ENCODE data around the gene SLA2.
A peak's percentile ranks its signal among the peaks of the same experiment; 100 is the strongest.
"Not testable (repeated sequence)": the region's sequence is repeated elsewhere in the genome, so short reads cannot be mapped to it uniquely, and the experiment has no call there.

The SLA2 gene

DNA sequence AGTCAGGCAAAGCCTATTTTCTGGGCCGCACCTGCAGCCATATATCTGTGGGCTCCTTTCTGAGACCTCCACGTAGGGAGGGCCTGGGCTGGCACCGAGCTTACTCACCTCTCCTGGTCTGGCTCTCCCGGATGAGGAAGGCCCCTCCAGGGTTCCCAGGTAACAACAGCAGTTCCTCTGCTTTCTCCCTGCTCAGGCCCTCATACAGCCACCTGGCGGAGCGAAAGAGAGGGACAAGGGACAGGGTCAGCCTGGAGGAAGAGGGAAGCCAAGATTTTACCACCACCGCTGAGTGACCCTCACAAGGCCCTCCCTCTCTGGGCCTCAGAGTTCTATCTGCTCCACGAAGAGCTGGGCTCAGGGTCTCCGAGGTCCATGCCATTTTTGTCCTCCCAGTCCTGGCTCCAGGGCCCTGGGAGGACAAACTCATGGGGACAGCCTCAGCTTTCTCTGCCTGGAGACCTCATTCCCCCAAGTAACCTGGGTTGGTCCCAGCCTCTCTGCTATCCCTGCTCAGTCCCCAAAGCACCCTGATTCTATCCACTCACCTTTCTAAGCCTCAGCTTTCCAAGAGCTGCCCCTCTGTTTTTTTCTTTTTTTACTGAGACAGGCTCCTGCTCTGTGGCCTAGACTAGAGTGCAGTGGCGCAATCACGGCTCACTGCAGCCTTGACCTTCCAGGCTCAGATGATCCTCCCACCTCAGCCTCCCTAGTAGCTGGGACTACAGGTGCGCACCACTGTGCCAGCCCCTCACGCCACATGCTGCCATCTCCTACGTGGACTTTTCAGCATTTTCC lies 13.3 kb downstream of the SLA2 start:
- Mint-ChIP-seq H3K9me3 (ENCODE audit: low read depth) (no peaks in the 10 kb centered on the region), H3K27ac (no peak overlapping the region), H3K4me3 (no peak overlapping the region), H3K27me3 (no peaks in the 10 kb centered on the region), H3K36me3 (peaks cover 8% of the 10 kb centered on the region), H3K4me1 (ENCODE audit: low read depth) (peaks cover 41% of the 10 kb centered on the region)

DNA sequence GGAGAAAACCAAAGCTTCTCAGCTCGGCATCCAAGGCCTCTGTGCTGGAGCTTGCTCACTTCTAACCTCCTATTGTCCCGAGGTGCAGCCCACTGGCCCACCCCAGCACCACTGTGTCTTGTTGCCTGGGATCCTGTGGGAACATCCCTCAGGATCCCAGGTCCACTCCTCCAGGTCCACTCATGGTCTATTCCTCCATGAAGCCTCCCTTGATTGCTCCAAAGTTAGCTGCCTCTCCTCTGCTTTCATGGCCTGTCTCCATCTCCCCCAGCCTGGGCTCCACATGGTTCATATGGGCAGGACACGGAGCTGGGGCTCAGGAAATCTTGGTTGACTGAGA lies 13.9 kb downstream of the SLA2 start:
- H3K4me1 Mint-ChIP-seq (ENCODE audit: low read depth), result peaks cover 44% of the 10 kb centered on the region
- H3K4me3 Mint-ChIP-seq, result no peak overlapping the region
- H3K27ac Mint-ChIP-seq, result peak overlapping the region; percentile 51
- no peaks in the 10 kb centered on the region for H3K9me3 Mint-ChIP-seq (ENCODE audit: low read depth)
- H3K36me3 Mint-ChIP-seq, result peaks cover 8% of the 10 kb centered on the region
- no peaks in the 10 kb centered on the region for H3K27me3 Mint-ChIP-seq

DNA sequence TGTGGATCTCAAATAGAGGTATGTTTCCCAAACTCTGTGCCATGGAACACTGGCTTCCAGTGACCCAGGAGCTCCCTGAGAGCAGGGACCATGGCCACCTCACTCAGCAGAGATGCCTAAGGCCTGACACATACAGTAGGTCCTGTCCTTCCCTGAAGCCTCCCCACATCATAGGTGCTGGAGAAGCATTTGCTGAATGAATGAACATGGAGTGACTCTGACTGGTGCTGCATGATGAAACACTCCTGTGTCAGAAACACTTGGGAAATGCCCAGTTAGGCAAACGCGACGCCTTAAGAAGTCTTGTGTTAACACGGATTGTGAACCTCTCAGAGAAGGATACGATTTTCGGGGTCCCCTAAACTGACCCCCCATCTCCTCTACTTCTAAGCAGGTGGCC lies 14.3 kb downstream of the SLA2 start:
- Mint-ChIP-seq H3K9me3 (ENCODE audit: low read depth) (no peaks in the 10 kb centered on the region), H3K27ac (peak overlapping the region; percentile 51), H3K4me1 (ENCODE audit: low read depth) (peaks cover 47% of the 10 kb centered on the region), H3K36me3 (peaks cover 11% of the 10 kb centered on the region), H3K4me3 (no peak overlapping the region), H3K27me3 (no peaks in the 10 kb centered on the region)

DNA sequence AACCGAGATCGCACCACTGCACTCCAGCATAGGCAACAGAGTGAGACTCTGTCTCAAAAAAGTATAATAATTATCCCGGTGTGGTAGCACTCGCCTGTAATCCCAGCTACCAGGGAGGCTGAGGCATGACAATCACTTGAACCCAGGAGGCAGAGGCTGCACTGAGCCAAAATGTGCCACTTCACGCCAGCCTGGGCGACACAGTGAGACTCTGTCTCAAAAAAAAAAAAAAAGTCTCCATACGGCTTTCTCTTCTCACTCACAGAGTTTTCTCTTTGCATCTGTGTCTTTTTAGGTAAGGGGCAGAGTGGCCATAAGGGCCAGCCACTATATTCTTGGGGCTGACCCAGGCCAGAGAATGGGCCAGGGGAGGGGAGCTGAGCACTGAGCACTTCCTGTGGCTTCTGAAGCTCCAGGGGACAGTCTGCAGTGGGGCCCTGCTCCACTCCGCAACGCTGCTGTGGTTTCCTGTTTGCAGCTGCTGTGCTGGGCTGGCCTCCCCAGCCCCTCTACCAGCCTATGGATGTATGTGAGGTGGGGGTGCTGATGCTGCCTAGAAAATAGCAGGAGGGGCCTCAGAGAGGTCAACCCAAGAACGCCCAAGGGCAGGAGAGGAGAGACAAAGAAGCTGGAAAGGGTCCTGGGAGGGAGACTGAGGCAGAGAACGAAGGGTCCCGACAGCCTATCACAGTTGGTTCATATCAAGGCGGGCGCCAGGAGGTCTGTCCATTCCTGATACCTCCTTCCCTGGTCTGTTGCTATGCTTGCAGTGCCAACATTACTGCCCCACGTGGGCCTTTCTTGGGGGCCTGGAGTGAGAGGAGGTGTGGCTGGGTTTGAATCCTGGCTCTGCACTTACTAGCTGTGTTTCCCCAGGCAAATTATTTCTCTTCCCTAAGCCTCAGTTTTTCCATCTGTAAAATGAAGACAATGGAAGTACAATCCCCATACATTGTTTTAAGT lies 16.0 kb downstream of the SLA2 start:
- no peaks in the 10 kb centered on the region for H3K9me3 Mint-ChIP-seq (ENCODE audit: low read depth)
- H3K4me1 Mint-ChIP-seq (ENCODE audit: low read depth), result peaks cover 46% of the 10 kb centered on the region
- peak overlapping the region; percentile 98 for H3K27ac Mint-ChIP-seq
- H3K4me3 Mint-ChIP-seq, result peak overlapping the region; percentile 78
- peaks cover 11% of the 10 kb centered on the region for H3K36me3 Mint-ChIP-seq
- no peaks in the 10 kb centered on the region for H3K27me3 Mint-ChIP-seq

DNA sequence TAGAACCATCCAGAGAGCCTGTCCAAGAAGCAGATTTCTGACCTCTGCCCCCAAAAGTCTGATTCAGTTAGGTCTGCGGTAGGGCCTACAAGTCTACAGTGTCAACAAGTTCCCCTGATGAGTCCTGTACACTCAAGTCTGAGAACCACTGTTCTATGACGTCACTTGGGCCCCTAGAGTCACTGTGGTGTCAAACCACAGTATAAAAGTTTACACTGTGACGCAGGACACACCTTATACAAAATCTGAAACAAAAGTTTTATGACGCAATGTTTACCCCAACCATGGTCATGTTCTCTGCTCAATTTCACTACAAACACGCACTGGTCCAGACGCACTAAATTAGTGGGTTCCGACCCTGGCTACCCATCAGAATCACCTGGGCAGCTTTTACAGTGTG lies 17.9 kb downstream of the SLA2 start:
- no peaks in the 10 kb centered on the region for H3K27me3 Mint-ChIP-seq
- H3K4me3 Mint-ChIP-seq, result peak overlapping the region; percentile 34
- no peaks in the 10 kb centered on the region for H3K9me3 Mint-ChIP-seq (ENCODE audit: low read depth)
- peak overlapping the region; percentile 66 for H3K27ac Mint-ChIP-seq
- H3K4me1 Mint-ChIP-seq (ENCODE audit: low read depth), result peaks cover 61% of the 10 kb centered on the region
- H3K36me3 Mint-ChIP-seq, result peaks cover 22% of the 10 kb centered on the region

DNA sequence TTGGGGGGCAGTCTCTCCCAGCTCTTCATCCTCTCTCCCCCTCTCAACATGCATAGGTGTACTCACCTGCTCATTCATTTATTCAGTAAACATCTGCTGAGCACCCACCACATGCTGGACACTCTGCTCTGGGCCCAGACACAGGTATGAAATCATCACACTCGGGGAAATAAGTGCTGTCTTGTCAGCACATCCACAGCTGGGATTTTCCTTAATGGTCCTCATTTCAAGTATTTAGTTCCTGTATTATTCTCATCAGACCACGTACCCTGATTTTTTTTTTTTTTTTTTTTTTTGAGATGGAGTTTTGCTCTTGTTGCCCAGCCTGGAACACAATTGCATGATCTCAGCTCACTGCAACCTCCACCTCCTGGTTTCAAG lies 21.1 kb downstream of the SLA2 start:
- peaks cover 22% of the 10 kb centered on the region for H3K36me3 Mint-ChIP-seq
- peaks cover 47% of the 10 kb centered on the region for H3K4me1 Mint-ChIP-seq (ENCODE audit: low read depth)
- H3K4me3 Mint-ChIP-seq, result no peak overlapping the region
- no peaks in the 10 kb centered on the region for H3K9me3 Mint-ChIP-seq (ENCODE audit: low read depth)
- H3K27ac Mint-ChIP-seq, result peak overlapping the region; percentile 75
- H3K27me3 Mint-ChIP-seq, result no peaks in the 10 kb centered on the region

DNA sequence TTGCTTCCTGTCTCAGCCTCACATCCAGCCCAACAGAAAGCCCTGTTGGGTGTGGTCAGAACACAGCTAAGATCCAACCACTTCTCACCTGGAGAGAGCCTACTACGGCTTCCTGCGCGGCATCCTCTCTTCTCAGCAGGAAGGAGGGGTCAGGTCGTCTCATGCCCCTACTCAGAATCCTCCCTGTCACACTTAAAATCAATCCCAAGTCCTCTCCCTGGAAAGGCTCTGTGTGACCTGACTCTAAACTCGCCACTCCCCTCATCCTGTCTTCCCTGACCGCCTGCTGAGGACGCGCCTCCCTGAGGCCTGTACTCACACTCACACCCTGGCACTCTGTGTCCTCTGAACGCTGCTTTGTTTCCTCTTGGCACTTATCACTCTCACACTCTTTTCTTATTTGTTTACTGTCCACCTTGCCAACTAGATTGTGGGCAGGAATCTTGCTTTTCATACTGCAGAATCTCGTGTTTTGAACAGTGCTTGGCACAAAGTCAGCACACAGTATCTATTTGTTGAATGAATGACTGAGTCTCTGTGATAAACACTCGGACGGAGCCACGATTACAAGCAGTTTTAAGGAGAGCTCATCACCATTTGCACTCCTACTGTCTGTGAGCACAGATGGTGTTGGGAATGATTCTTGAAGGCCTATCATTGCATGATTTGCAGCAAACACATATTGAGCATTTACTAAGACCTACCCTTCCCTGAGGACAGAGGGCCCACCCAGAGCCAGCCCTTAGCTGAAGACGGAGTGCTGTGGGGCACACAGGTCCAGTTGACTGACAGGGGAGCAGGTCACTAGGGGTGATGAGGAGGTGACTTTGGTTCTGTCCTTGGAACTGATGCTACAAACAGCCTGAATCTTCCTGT lies 21.7 kb downstream of the SLA2 start:
- H3K36me3 Mint-ChIP-seq, result peaks cover 22% of the 10 kb centered on the region
- peak overlapping the region; percentile 3 for H3K4me3 Mint-ChIP-seq
- H3K9me3 Mint-ChIP-seq (ENCODE audit: low read depth), result no peaks in the 10 kb centered on the region
- peaks cover 42% of the 10 kb centered on the region for H3K4me1 Mint-ChIP-seq (ENCODE audit: low read depth)
- peak overlapping the region; percentile 75 for H3K27ac Mint-ChIP-seq
- no peaks in the 10 kb centered on the region for H3K27me3 Mint-ChIP-seq

DNA sequence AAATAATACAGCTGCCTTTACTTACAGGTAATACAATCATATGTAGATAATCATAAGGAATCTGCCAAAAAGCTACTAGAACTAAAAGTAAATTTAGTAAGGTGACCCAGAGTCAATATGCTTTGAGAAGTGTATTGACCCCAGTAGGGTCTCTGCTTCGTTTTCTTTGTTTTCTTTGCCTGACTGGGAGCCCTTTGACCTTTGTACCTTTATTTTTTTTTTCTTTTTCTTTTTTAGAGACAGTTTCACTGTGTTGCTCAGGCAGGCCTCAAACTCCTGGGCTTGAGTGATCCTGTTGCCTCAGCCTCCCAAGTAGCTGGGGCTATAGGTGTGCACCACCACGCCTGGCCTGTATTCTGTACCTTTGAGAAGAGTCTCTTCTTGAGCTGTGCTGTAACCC lies 22.6 kb downstream of the SLA2 start:
- peaks cover 22% of the 10 kb centered on the region for H3K36me3 Mint-ChIP-seq
- peaks cover 38% of the 10 kb centered on the region for H3K4me1 Mint-ChIP-seq (ENCODE audit: low read depth)
- peak overlapping the region; percentile 75 for H3K27ac Mint-ChIP-seq
- H3K9me3 Mint-ChIP-seq (ENCODE audit: low read depth), result no peaks in the 10 kb centered on the region
- H3K4me3 Mint-ChIP-seq, result no peak overlapping the region
- no peaks in the 10 kb centered on the region for H3K27me3 Mint-ChIP-seq

DNA sequence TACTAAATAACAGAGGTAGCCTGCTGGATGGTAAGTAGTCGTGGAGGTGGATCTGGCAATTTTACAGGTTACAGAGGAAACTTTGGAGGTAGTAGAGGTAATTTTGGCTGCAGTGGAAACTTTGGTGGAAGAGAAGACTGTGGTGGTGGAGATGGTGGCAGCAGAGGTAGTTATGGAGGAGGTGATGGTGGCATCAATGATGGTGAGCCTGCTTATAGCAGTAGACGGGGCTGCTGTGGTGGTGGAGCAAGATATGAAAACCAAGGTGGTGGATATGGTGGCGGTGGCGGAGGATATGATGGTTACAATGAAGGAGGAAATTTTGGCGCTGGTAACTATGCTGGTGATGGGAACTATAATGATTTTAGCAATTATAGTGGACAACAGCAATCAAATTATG lies 25.1 kb downstream of the SLA2 start:
- peaks cover 16% of the 10 kb centered on the region for H3K36me3 Mint-ChIP-seq
- H3K27me3 Mint-ChIP-seq, result no peaks in the 10 kb centered on the region
- H3K27ac Mint-ChIP-seq, result peak overlapping the region; percentile 55
- no peaks in the 10 kb centered on the region for H3K9me3 Mint-ChIP-seq (ENCODE audit: low read depth)
- no peak overlapping the region for H3K4me3 Mint-ChIP-seq
- peaks cover 25% of the 10 kb centered on the region for H3K4me1 Mint-ChIP-seq (ENCODE audit: low read depth)

DNA sequence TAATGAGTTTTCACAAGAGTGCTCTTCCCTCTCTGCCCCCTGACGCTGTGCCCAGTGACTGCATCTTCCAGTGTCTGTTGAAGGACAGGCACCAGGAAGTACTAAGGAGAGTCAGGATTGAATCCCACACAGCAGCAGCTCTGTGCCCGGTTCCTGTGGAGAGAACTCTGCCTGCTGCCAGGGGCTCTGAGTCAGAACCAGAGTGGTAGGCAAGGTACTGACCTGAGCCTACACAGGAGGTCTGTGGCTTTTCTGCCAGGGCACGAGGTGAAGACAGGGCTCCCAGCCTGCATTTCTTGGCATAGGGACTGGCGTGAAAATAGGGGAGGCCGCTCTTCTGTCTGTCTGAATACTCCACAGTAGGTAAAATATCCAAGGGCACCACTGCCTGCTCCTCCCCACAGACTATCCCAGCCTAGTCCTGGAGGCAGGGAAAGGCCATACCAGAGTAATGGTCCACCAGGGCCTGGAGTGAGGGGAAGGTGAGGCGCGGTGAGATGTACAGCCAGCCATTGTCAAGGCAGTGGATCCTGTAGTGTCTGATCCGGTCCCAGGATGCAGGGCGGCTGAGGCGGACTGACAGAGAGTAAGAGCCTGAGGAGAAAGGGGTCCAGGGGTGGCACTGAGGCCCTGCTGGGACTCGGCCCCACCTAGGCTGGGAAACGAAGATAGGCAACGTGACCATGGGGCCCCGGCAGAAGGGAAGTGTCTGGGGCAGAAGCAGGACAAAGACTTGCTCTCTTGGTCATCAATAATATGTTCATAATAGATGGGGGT lies 31.0 kb downstream of the SLA2 start:
- Mint-ChIP-seq H3K4me1 (ENCODE audit: low read depth) (peaks cover 13% of the 10 kb centered on the region), H3K9me3 (ENCODE audit: low read depth) (no peaks in the 10 kb centered on the region), H3K36me3 (peaks cover 3% of the 10 kb centered on the region), H3K4me3 (no peak overlapping the region), H3K27ac (peak overlapping the region; percentile 22), H3K27me3 (no peaks in the 10 kb centered on the region)

DNA sequence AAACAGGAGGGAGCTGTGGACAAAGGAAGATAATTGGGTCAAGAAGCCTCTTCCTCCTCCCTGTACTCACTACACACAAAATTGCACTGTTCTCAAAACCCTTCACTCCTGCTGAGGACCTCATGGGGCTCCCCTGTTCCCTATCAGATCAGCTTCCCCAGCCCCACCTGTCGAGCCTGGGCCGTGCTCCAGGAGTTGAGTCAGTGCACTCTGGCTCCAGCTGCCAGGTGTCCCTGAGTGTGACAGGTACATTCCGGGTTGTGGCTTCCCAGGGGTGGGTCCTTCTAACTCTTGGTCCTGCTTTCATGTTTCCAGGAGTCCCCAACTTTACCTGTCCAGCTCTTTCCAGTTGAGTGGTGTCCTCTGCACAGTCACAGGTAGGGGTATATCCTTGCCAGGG lies 32.0 kb downstream of the SLA2 start:
- Mint-ChIP-seq H3K4me3 (no peak overlapping the region), H3K9me3 (ENCODE audit: low read depth) (no peaks in the 10 kb centered on the region), H3K4me1 (ENCODE audit: low read depth) (peaks cover 13% of the 10 kb centered on the region), H3K27me3 (no peaks in the 10 kb centered on the region), H3K27ac (no peak overlapping the region), H3K36me3 (peaks cover 3% of the 10 kb centered on the region)

DNA sequence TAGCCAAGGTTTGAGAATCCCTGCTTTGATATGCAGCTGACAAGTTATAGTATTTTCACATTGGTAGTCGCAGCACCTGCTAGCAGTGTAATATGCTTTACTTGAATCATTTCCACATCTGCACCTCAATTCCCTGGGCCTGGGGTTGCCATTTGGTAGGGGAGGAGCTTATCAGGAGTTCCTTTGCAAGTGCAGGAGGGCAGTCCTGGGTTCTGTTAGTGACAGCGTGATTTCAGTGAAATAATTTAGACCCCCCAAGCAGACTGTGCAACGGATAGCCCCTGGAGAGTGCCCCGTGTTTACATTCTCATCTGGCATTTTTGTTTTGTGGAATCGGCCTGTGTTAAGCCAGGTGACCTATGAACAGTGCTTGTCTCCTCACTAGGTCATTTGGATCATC lies 34.4 kb downstream of the SLA2 start:
- no peak overlapping the region for H3K4me3 Mint-ChIP-seq
- H3K27me3 Mint-ChIP-seq, result no peaks in the 10 kb centered on the region
- H3K27ac Mint-ChIP-seq, result no peak overlapping the region
- peaks cover 26% of the 10 kb centered on the region for H3K4me1 Mint-ChIP-seq (ENCODE audit: low read depth)
- no peaks in the 10 kb centered on the region for H3K9me3 Mint-ChIP-seq (ENCODE audit: low read depth)
- H3K36me3 Mint-ChIP-seq, result peaks cover 3% of the 10 kb centered on the region

DNA sequence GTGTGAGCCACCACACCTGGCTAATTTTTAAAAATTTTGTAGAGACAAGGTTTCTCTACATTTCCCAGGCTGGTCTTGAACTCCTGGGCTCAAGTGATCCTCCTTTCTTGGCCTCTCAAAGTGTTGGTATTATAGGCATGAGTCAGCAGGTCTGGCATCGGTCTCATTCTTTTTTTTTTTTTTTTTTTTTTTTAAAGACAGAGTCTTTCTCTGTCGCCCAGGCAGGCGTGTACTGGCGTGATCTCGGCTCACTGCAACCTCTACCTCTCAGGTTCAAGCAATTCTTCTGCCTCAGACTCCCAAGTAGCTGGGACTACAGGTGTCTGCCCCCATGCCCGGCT lies 37.6 kb downstream of the SLA2 start:
- not testable (repeated sequence) for H3K36me3 Mint-ChIP-seq; H3K27me3 Mint-ChIP-seq; H3K4me3 Mint-ChIP-seq; H3K9me3 Mint-ChIP-seq (ENCODE audit: low read depth)
- Mint-ChIP-seq H3K4me1 (ENCODE audit: low read depth) (peaks cover 30% of the 10 kb centered on the region), H3K27ac (peak overlapping the region; percentile 6)

Data from activated naive CD8-positive, alpha-beta T cell (primary cell).